Testis (tissue), 2 donors: ENCODE data around the gene PLEKHM3.

Source experiments
- POLR2A ChIP-seq: fragments of 450-650 bp; IDR thresholded peaks from one replicate; pipeline ENCODE4 v1.6.1; 2017; ENCODE audit warnings: antibody characterized with exemption, mild to moderate bottlenecking, moderate library complexity
- TF ChIP-seq, protein P1 (sequence below), 3 experiments: fragments of 450-650 bp in 2 of 3; fragments of 200-600 bp in 1 of 3; sonication (generic) in 1 of 3; IDR thresholded peaks; one replicate each; pipeline ENCODE4 v1.5.1; 2016 to 2019; ENCODE audit warnings: antibody characterized with exemption in 3 of 3, mild to moderate bottlenecking in 2 of 3, moderate library complexity in 1 of 3

DNA sequence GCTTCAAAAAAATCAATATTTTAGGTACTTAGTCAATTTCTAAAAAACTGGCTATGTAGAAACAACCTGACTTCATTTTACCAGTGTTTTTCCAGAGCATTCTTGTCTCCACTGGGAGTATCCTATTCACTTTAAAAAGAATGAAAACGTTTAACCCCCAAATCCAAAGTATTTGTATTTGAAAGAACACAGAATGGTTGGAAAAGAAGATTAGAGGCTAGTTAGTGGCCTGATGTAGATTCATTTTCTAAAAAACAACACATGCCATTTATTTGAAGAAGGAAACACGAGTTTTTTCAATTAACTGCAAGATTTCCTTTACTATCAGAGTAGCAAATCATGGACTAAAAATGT lies 74.6 kb downstream of the PLEKHM3 start:
- TF ChIP-seq, protein P1, sequence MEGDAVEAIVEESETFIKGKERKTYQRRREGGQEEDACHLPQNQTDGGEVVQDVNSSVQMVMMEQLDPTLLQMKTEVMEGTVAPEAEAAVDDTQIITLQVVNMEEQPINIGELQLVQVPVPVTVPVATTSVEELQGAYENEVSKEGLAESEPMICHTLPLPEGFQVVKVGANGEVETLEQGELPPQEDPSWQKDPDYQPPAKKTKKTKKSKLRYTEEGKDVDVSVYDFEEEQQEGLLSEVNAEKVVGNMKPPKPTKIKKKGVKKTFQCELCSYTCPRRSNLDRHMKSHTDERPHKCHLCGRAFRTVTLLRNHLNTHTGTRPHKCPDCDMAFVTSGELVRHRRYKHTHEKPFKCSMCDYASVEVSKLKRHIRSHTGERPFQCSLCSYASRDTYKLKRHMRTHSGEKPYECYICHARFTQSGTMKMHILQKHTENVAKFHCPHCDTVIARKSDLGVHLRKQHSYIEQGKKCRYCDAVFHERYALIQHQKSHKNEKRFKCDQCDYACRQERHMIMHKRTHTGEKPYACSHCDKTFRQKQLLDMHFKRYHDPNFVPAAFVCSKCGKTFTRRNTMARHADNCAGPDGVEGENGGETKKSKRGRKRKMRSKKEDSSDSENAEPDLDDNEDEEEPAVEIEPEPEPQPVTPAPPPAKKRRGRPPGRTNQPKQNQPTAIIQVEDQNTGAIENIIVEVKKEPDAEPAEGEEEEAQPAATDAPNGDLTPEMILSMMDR (IDR thresholded peaks at IDR 0.05): no peak
- TF ChIP-seq POLR2A: no peak
